Endodermal cell (in vitro differentiated cells): Measurements from ENCODE around the gene DDC. TPM values are rescaled to one million over a fixed set of nuclear protein-coding genes. Genes with fewer than 3 reads are reported as not detected.

Source experiments
- DNase-seq: peaks from one replicate; pipeline ENCODE4 v3.0.0-alpha.2; 2017
- H3K27ac ChIP-seq: 2 replicates; pipeline ENCODE4 v1.5.1; 2013; ENCODE audit warnings: mild to moderate bottlenecking, low read depth, low read length, moderate library complexity
- H3K27me3 ChIP-seq: 2 replicates; pipeline ENCODE4 v1.6.1; 2013; ENCODE audit warnings: mild to moderate bottlenecking, low read length, moderate library complexity; ENCODE audit not compliant: insufficient read depth, control insufficient read depth, poor library complexity, severe bottlenecking
- H3K36me3 ChIP-seq: 2 replicates; pipeline ENCODE4 v1.7.0; 2013; ENCODE audit warnings: mild to moderate bottlenecking, low read length, moderate library complexity; ENCODE audit not compliant: control insufficient read depth, insufficient read depth
- H3K4me1 ChIP-seq: one replicate; pipeline ENCODE4 v1.7.0; 2013; ENCODE audit warnings: low read length; ENCODE audit not compliant: control insufficient read depth, insufficient read depth
- H3K4me3 ChIP-seq: 2 replicates; pipeline ENCODE4 v1.5.1; 2013; ENCODE audit warnings: mild to moderate bottlenecking, low read length, moderate library complexity
- H3K9ac ChIP-seq: 2 replicates; pipeline ENCODE4 v1.6.1; 2013; ENCODE audit warnings: mild to moderate bottlenecking, low read length, moderate library complexity; ENCODE audit not compliant: poor library complexity, severe bottlenecking; ENCODE audit errors: extremely low read depth
- H3K9me3 ChIP-seq: 2 replicates; pipeline ENCODE4 v1.6.1; 2013; ENCODE audit warnings: mild to moderate bottlenecking, low read length, moderate library complexity; ENCODE audit not compliant: control insufficient read depth
- H3K27ac Mint-ChIP-seq: 2 replicates; pipeline ENCODE4 v1.8.0; 2020; ENCODE audit warnings: mixed read lengths
- H3K27me3 Mint-ChIP-seq: 2 replicates; pipeline ENCODE4 v1.8.0; 2021; ENCODE audit warnings: mild to moderate bottlenecking, mixed read lengths; ENCODE audit not compliant: insufficient read depth
- H3K36me3 Mint-ChIP-seq: 2 replicates; pipeline ENCODE4 v1.8.0; 2020; ENCODE audit warnings: low read depth, mixed read lengths
- H3K4me1 Mint-ChIP-seq: 2 replicates; pipeline ENCODE4 v1.8.0; 2020; ENCODE audit warnings: mixed read lengths
- H3K4me3 Mint-ChIP-seq: 2 replicates; pipeline ENCODE4 v1.8.0; 2020; ENCODE audit warnings: mild to moderate bottlenecking, moderate library complexity, mixed read lengths
- H3K9me3 Mint-ChIP-seq: 2 replicates; pipeline ENCODE4 v1.8.0; 2020; ENCODE audit warnings: mild to moderate bottlenecking, mixed read lengths
- CTCF ChIP-seq: fragments of 200-600 bp; sonication (generic); conservative IDR thresholded peaks from 2 replicates; pipeline ENCODE4 v1.5.0; 2021; ENCODE audit warnings: antibody characterized with exemption, mild to moderate bottlenecking
- WGBS, 2 experiments: methylation state at CpG; one replicate each; pipeline versions ENCODE4 v1.1.5 to v1.1.7; 2013; ENCODE audit warnings: missing lambda C conversion rate in 2 of 2, mixed read lengths in 1 of 2; ENCODE audit not compliant: insufficient coverage in 1 of 2, insufficient read length in 1 of 2; 5-methylcytosine and 5-hydroxymethylcytosine counted together
- total RNA-seq, 2 donors: library from RNA; stranded (reverse); fragmentation: NEBNext Ultra II Directional in 1 of 2; extraction: Animal tissue kit (Norgen Biotek cat#: 25700) in 1 of 2; gene quantifications; 2 replicates in 1 of 2; 3 replicates in 1 of 2; pipeline ENCODE4 v1.2.1, GENCODE V29; 2021

The DDC gene
- total RNA-seq, 2 donors from 2014 or later: 1.1 TPM

DNA sequence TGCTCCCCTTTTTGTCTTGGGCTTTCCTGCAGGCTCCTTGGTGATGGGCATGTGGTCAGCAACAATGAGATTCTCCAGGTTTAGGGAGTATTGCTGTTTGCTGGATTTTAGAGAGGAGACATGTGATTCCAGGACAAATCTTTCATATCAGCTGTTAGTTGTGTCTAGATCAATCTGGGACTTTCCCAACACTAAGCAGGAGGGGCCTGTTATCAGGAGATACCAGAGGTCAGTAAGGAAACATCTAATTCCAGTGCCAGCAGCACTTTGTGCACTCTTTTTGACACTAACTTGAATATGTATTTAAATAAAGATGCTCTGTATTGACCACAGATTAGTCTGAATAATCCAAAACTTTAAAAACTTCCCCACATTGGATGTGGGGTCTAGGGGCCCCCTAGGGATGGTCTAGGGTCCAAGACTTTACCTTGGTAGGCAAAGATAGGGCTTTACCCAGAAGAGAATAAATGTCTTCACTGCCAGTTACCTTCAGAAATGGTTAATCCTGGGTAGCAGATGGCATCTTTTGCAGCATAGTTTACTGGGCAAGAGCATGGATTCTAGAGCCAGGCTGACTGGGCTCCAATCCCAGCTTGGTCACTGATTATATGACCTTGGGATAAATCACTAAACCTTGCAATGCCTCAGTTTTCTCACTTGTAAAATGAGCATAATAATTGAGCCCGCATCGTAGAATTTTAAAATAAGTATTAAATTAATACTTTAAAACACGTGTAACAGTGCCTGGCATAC lies 108.7 kb downstream of the DDC start:
- Mint-ChIP-seq H3K9me3 (peaks cover 27% of the 10 kb centered on the region), H3K36me3 (no peaks in the 10 kb centered on the region), H3K27ac (no peak overlapping the region), H3K4me3 (no peak overlapping the region), H3K27me3 (peaks cover 15% of the 10 kb centered on the region), H3K4me1 (no peaks in the 10 kb centered on the region)
- no peak overlapping the region for H3K27ac ChIP-seq
- peaks cover 14% of the 10 kb centered on the region for H3K27me3 ChIP-seq
- WGBS, 2 experiments: 97% methylated on average over 3 of the region's 3 CpGs; no CpG with 5 or more reads in 1 of the 2 experiments
- no peak overlapping the region for H3K9ac ChIP-seq
- no peaks in the 10 kb centered on the region for H3K9me3 ChIP-seq
- DNase-seq: no peak
- H3K4me1 ChIP-seq: no peaks in the 10 kb centered on the region
- H3K36me3 ChIP-seq: no peaks in the 10 kb centered on the region
- no peak overlapping the region for H3K4me3 ChIP-seq
- TF ChIP-seq CTCF: no peak

DNA sequence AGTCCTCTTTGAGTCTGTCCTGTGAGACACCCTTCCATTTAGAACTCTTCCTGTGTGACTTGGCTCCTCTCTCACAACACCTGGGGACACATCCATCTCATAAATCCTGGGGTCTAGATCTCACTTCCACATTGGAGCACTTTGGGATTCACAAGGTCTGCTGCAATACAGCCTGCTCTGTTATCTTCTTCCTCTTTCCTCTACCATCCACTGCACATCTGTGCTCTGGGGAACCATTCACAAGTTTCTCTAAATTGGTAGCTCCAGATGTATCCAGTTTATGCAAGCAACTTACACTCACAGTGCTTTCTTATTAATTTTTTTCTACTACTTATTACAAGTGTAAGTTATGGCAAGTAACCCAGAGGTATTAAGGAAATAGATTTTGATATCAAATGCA lies 109.5 kb downstream of the DDC start:
- H3K9me3 Mint-ChIP-seq: peaks cover 22% of the 10 kb centered on the region
- DNase-seq: no peak
- H3K36me3 ChIP-seq: no peaks in the 10 kb centered on the region
- H3K4me1 ChIP-seq: no peaks in the 10 kb centered on the region
- no peaks in the 10 kb centered on the region for H3K9me3 ChIP-seq
- no peak overlapping the region for H3K4me3 ChIP-seq
- no peak overlapping the region for H3K27ac Mint-ChIP-seq
- H3K27ac ChIP-seq: no peak overlapping the region
- H3K4me1 Mint-ChIP-seq: peaks cover 6% of the 10 kb centered on the region
- peaks cover 14% of the 10 kb centered on the region for H3K27me3 ChIP-seq
- no peaks in the 10 kb centered on the region for H3K36me3 Mint-ChIP-seq
- no peak overlapping the region for H3K9ac ChIP-seq
- H3K27me3 Mint-ChIP-seq: peaks cover 23% of the 10 kb centered on the region
- no peak overlapping the region for H3K4me3 Mint-ChIP-seq
- no peak for TF ChIP-seq CTCF

GRCh38 chr7:50454968-50455367 lies 110.2 kb downstream of the DDC start:
- DNase-seq: no peak
- H3K27me3 Mint-ChIP-seq: peaks cover 23% of the 10 kb centered on the region

More at GRCh38 chr7:50454968-50455367, 110.2 kb downstream of the DDC start:
- Mint-ChIP-seq H3K9me3 (peaks cover 20% of the 10 kb centered on the region), H3K4me1 (peaks cover 6% of the 10 kb centered on the region), H3K27ac (no peak overlapping the region), H3K36me3 (no peaks in the 10 kb centered on the region), H3K4me3 (no peak overlapping the region)
- TF ChIP-seq CTCF: no peak
- 72 to 94% methylated on average over 3 to 5 of the region's 5 CpGs for WGBS, 2 experiments
- H3K9me3 ChIP-seq: no peaks in the 10 kb centered on the region
- H3K27me3 ChIP-seq: peaks cover 14% of the 10 kb centered on the region
- no peak overlapping the region for H3K4me3 ChIP-seq
- H3K4me1 ChIP-seq: no peaks in the 10 kb centered on the region
- H3K9ac ChIP-seq: no peak overlapping the region
- H3K36me3 ChIP-seq: no peaks in the 10 kb centered on the region
- H3K27ac ChIP-seq: no peak overlapping the region
